Measurements from ENCODE around the gene SNAP25.

SNAP25 gene

DNA sequence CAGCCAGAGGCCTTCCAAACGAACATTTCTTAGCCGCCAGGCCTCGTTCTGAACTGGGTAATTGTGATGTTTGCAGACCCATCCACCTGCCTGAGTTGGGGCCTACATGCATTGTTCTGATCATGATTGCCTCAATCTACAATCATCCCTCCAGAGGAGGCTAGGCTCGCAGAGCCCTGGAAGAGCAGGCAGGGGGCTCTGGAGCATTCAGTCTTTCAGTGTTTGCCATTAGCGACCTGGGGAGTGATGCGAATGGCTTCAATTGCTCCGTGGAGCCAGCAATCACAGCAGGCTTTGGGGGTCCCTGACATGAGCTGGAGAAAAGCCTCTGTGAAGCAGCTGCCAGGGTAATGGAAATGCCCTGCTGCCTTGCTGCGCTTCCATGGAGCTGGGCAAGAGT lies 22.0 kb downstream of the SNAP25 start:
- Histone ChIP-seq H3K4me1 (ENCODE audit: control insufficient read depth, insufficient read depth, low read length) (peaks cover 7% of the 10 kb centered on the region; the same call in 1 of the 2 replicates), H3K27ac (ENCODE audit: low read depth, low read length) (no peak overlapping the region), H3K27me3 (ENCODE audit: control insufficient read depth, insufficient read depth, low read length) (no peaks in the 10 kb centered on the region), H3K36me3 (ENCODE audit: control insufficient read depth, insufficient read depth, low read length) (no peaks in the 10 kb centered on the region), H3K9ac (ENCODE audit: low read depth, low read length) (no peak overlapping the region), H3K4me3 (ENCODE audit: low read depth, low read length) (no peak overlapping the region), H3K9me3 (ENCODE audit: control insufficient read depth, insufficient read depth, low read length) (no peaks in the 10 kb centered on the region)

DNA sequence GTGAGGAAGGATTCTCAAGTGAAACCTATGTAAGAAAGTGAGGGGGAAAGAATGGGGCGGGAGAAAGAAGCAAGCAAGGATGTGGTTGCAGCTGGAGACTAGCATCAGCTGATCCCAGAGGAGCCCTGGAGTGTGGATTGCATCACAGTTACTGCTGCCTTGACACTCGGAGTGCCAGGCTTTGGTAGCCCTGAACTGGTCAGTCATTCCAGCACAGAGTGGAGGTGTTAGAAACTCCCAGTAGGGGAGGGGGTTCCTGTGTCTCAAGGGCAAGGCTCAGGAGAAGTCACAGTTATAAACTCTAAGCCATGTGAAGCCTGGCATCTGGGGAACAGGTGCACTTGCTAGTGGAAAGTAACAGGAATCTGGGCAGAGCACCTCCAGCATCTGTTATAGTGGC lies 23.5 kb downstream of the SNAP25 start:
- Histone ChIP-seq H3K9ac (ENCODE audit: low read depth, low read length) (no peak overlapping the region), H3K4me1 (ENCODE audit: control insufficient read depth, insufficient read depth, low read length) (peaks cover 7% of the 10 kb centered on the region; the same call in 1 of the 2 replicates), H3K9me3 (ENCODE audit: control insufficient read depth, insufficient read depth, low read length) (no peaks in the 10 kb centered on the region), H3K27ac (ENCODE audit: low read depth, low read length) (no peak overlapping the region), H3K4me3 (ENCODE audit: low read depth, low read length) (no peak overlapping the region), H3K27me3 (ENCODE audit: control insufficient read depth, insufficient read depth, low read length) (no peaks in the 10 kb centered on the region), H3K36me3 (ENCODE audit: control insufficient read depth, insufficient read depth, low read length) (no peaks in the 10 kb centered on the region)

DNA sequence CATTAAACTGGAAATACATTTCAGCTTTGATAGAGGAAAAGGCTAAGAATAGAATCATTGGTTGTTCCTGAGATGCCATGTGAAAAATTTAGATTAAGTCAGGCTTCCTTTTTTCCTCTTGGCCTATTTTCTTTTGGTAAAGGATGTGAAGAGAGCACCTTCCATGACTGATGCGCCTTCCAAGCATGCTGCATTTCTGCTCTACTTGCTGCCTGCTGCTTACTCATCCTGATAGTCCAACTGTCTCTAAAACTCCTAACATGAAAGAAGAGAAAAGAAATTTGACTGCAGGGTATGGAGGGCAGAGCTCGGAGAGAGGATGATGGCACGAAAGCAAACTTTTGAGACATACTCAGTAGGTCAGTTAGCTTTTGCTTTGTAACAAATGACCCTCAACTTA lies 28.8 kb downstream of the SNAP25 start:
- no peaks in the 10 kb centered on the region for H3K27me3 ChIP-seq (ENCODE audit: control insufficient read depth, insufficient read depth, low read length)
- H3K36me3 ChIP-seq (ENCODE audit: control insufficient read depth, insufficient read depth, low read length): no peaks in the 10 kb centered on the region
- H3K27ac ChIP-seq (ENCODE audit: low read depth, low read length): no peak overlapping the region
- H3K4me1 ChIP-seq (ENCODE audit: control insufficient read depth, insufficient read depth, low read length): peaks cover 29% of the 10 kb centered on the region
- no peaks in the 10 kb centered on the region for H3K9me3 ChIP-seq (ENCODE audit: control insufficient read depth, insufficient read depth, low read length)
- no peak overlapping the region for H3K9ac ChIP-seq (ENCODE audit: low read depth, low read length)
- H3K4me3 ChIP-seq (ENCODE audit: low read depth, low read length): no peak overlapping the region

DNA sequence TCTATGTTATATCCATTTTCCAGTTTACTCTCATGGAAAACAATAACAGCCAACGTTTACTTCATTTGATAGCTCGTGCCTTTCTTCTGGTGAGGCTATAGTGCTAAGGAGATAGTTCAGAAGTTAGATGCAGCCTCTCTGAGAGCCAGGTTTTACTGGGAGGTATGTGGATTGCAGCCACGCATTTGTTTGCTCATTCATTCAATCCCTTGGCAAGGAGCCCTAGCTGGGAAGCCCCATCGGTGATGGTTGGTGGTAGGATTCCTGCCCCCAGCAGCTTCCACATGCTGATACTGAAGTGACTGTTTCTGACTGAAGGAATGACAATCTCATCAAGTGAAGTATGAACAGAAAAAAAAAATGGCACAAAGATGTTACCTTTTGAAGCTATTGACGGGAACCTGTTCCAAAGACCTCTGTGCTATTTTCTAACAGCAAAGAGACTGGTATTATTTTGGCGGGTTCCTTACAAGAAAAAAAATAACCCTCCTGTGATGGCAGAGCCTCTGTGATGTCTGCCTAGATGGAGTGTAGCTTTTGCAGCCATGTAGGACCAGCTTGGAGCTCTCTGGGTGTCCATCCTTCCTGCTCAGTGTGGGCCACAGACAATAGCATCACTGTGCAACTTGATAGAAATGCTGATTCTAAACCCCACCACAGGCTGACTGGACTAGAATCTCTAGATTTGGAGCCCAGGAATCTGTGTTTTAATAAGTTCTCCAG lies 30.6 kb downstream of the SNAP25 start:
- Histone ChIP-seq H3K27ac (ENCODE audit: low read depth, low read length) (no peak overlapping the region), H3K27me3 (ENCODE audit: control insufficient read depth, insufficient read depth, low read length) (no peaks in the 10 kb centered on the region), H3K4me3 (ENCODE audit: low read depth, low read length) (no peak overlapping the region), H3K9me3 (ENCODE audit: control insufficient read depth, insufficient read depth, low read length) (no peaks in the 10 kb centered on the region), H3K4me1 (ENCODE audit: control insufficient read depth, insufficient read depth, low read length) (peaks cover 29% of the 10 kb centered on the region), H3K36me3 (ENCODE audit: control insufficient read depth, insufficient read depth, low read length) (no peaks in the 10 kb centered on the region), H3K9ac (ENCODE audit: low read depth, low read length) (no peak overlapping the region)

DNA sequence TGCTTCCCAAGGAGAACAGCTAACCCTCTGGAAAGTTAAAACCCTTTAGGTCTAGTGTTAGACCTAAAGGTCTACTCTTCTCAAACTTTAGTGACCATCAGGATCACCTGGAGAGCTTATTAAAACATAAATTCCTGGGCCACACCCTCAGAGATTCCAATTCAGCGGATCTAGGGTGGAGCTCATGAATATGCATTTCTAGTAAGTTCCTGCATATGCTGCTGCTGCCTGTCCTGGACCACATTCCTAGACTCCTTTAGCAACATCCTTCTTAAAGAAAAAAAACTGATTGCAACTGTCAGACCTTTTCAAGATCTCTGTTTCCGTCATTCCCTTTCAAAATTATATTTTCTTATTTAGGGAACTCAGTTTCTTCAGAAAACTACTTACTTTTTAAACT lies 31.2 kb downstream of the SNAP25 start:
- peaks cover 29% of the 10 kb centered on the region for H3K4me1 ChIP-seq (ENCODE audit: control insufficient read depth, insufficient read depth, low read length)
- H3K27ac ChIP-seq (ENCODE audit: low read depth, low read length): no peak overlapping the region
- no peak overlapping the region for H3K9ac ChIP-seq (ENCODE audit: low read depth, low read length)
- no peaks in the 10 kb centered on the region for H3K36me3 ChIP-seq (ENCODE audit: control insufficient read depth, insufficient read depth, low read length)
- H3K27me3 ChIP-seq (ENCODE audit: control insufficient read depth, insufficient read depth, low read length): no peaks in the 10 kb centered on the region
- H3K9me3 ChIP-seq (ENCODE audit: control insufficient read depth, insufficient read depth, low read length): no peaks in the 10 kb centered on the region
- no peak overlapping the region for H3K4me3 ChIP-seq (ENCODE audit: low read depth, low read length)

DNA sequence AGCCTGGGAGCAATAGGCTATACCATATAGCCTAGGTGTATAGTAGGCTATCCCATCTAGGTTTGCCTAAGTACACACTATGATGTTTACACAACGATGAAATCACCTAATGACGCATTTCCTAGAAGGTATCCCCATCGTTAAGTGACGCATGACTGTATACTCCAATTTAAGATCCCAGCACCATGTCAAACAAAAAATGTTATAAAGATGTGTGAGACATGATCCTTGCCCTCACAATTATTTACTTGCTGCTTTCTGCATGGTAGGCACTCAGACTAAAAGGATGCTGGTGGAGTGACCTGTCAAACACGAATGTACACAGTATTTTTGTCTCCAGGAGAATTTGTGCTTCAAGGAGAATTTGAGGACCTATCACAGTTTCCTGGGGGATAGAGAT lies 32.3 kb downstream of the SNAP25 start:
- Histone ChIP-seq H3K4me1 (ENCODE audit: control insufficient read depth, insufficient read depth, low read length) (peaks cover 29% of the 10 kb centered on the region), H3K27ac (ENCODE audit: low read depth, low read length) (no peak overlapping the region)

DNA sequence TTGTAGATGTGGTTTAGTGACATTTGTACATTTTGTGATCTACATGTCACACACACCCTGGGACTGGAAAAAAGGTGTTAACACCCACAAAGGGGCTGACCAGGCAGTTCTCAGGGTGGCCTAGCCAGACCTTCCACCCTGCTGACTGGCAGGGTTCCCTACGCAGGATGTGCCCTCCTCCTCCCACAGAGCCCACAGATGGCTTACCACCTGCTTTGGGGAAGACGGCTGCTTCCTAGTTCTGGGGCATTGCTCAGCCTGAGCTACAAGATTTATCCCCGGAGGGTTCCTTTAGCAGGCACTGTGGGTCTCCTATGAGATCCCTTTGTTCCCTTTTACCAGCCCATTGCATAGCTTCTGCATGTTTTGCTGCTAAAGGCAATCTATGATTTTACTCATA lies 35.1 kb downstream of the SNAP25 start:
- H3K27me3 ChIP-seq (ENCODE audit: control insufficient read depth, insufficient read depth, low read length): no peaks in the 10 kb centered on the region

More for the DNA sequence above, 32.3 kb downstream of the SNAP25 start:
- no peak overlapping the region for H3K4me3 ChIP-seq (ENCODE audit: low read depth, low read length)
- H3K27me3 ChIP-seq (ENCODE audit: control insufficient read depth, insufficient read depth, low read length): no peaks in the 10 kb centered on the region
- H3K9me3 ChIP-seq (ENCODE audit: control insufficient read depth, insufficient read depth, low read length): no peaks in the 10 kb centered on the region
- no peak overlapping the region for H3K9ac ChIP-seq (ENCODE audit: low read depth, low read length)
- H3K36me3 ChIP-seq (ENCODE audit: control insufficient read depth, insufficient read depth, low read length): no peaks in the 10 kb centered on the region

DNA sequence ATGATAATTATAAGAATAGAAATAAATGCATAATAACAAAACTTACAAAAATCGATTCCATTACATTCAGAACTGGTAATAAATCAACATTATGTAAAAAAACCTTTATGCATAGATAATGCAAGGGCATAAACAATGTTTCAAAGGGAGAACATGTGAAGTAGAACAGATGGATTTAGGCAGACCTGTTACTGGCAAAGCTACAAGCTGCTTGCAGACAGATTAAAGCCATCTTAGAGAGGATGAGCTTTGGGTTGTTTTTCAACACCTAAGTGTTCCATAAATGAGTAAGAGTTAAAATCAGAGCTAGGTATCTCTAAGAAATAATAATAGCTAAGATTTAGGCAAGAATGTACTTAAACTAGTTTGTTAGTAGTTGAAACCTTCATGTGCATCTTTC lies 37.2 kb downstream of the SNAP25 start:
- no peak overlapping the region for H3K27ac ChIP-seq (ENCODE audit: low read depth, low read length)
- H3K9me3 ChIP-seq (ENCODE audit: control insufficient read depth, insufficient read depth, low read length): no peaks in the 10 kb centered on the region
- no peaks in the 10 kb centered on the region for H3K27me3 ChIP-seq (ENCODE audit: control insufficient read depth, insufficient read depth, low read length)
- H3K36me3 ChIP-seq (ENCODE audit: control insufficient read depth, insufficient read depth, low read length): no peaks in the 10 kb centered on the region
- no peak overlapping the region for H3K4me3 ChIP-seq (ENCODE audit: low read depth, low read length)
- H3K9ac ChIP-seq (ENCODE audit: low read depth, low read length): no peak overlapping the region
- peaks cover 15% of the 10 kb centered on the region for H3K4me1 ChIP-seq (ENCODE audit: control insufficient read depth, insufficient read depth, low read length)

More for the DNA sequence above, 35.1 kb downstream of the SNAP25 start:
- no peak overlapping the region for H3K27ac ChIP-seq (ENCODE audit: low read depth, low read length)
- H3K4me3 ChIP-seq (ENCODE audit: low read depth, low read length): no peak overlapping the region
- no peaks in the 10 kb centered on the region for H3K9me3 ChIP-seq (ENCODE audit: control insufficient read depth, insufficient read depth, low read length)
- no peaks in the 10 kb centered on the region for H3K36me3 ChIP-seq (ENCODE audit: control insufficient read depth, insufficient read depth, low read length)
- H3K9ac ChIP-seq (ENCODE audit: low read depth, low read length): no peak overlapping the region
- H3K4me1 ChIP-seq (ENCODE audit: control insufficient read depth, insufficient read depth, low read length): peaks cover 25% of the 10 kb centered on the region

DNA sequence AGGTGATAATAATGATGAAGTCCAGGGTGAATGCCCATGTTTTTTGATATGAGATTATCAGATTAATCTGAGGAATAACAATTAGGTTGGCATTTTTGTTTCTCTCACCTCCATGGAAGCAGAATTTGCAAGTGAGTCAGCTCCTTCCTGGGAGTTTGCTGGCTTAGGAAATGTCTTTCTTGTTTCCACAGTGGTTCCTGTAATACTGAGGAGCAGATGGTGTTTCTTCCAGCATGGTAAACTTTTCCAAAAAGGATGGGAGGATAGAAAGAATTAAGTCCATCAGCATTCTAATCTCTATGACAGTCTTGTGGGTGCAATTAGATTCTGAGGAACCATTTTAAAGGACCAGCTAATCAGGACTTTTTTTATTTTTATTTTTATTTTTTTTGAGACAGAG lies 40.5 kb downstream of the SNAP25 start:
- Histone ChIP-seq H3K27ac (ENCODE audit: low read depth, low read length) (no peak overlapping the region), H3K4me1 (ENCODE audit: control insufficient read depth, insufficient read depth, low read length) (peaks cover 22% of the 10 kb centered on the region), H3K9ac (ENCODE audit: low read depth, low read length) (no peak overlapping the region), H3K4me3 (ENCODE audit: low read depth, low read length) (no peak overlapping the region), H3K36me3 (ENCODE audit: control insufficient read depth, insufficient read depth, low read length) (no peaks in the 10 kb centered on the region), H3K27me3 (ENCODE audit: control insufficient read depth, insufficient read depth, low read length) (no peaks in the 10 kb centered on the region), H3K9me3 (ENCODE audit: control insufficient read depth, insufficient read depth, low read length) (no peaks in the 10 kb centered on the region)

DNA sequence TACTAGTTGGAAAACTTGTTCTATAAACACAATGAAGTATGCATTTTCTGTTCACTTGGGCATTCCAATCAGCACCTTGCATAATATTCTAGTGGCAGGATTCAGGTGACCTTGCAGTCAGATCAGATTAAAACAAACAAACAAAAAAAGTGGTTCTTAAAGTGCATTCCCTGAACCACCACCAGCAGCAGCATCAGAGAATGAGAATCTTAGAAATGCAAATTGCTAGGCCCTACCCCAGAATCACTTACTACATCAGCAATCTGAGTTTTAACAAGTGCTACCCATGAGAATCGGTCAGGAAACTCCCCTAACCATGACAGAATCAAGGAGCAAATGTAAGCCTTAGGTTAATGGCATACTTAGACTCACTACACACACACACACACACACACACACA lies 41.7 kb downstream of the SNAP25 start:
- H3K4me1 ChIP-seq (ENCODE audit: control insufficient read depth, insufficient read depth, low read length): peaks cover 24% of the 10 kb centered on the region
- H3K36me3 ChIP-seq (ENCODE audit: control insufficient read depth, insufficient read depth, low read length): no peaks in the 10 kb centered on the region
- H3K27me3 ChIP-seq (ENCODE audit: control insufficient read depth, insufficient read depth, low read length): no peaks in the 10 kb centered on the region
- no peak overlapping the region for H3K4me3 ChIP-seq (ENCODE audit: low read depth, low read length)
- no peaks in the 10 kb centered on the region for H3K9me3 ChIP-seq (ENCODE audit: control insufficient read depth, insufficient read depth, low read length)
- H3K9ac ChIP-seq (ENCODE audit: low read depth, low read length): no peak overlapping the region
- H3K27ac ChIP-seq (ENCODE audit: low read depth, low read length): no peak overlapping the region

DNA sequence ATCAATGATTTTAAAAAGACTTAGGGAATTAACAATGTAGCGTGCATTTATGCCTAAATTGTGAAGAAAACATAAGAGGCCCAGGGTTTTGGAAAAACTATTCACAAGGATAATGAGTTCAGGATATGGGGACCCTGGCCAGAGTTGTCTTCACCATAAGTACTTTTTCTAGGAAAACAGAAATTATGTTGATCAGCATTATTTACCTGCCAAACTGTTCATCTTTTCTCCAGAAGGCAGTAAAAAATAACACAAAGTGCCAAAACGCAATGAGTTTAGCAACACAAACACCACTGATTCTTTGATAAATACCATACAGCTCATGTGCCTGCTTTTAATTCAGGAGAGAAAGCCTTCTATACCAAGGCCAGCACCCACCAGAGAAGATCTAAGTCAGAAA lies 43.1 kb downstream of the SNAP25 start:
- Histone ChIP-seq H3K36me3 (ENCODE audit: control insufficient read depth, insufficient read depth, low read length) (no peaks in the 10 kb centered on the region), H3K4me3 (ENCODE audit: low read depth, low read length) (no peak overlapping the region), H3K4me1 (ENCODE audit: control insufficient read depth, insufficient read depth, low read length) (peaks cover 33% of the 10 kb centered on the region), H3K27ac (ENCODE audit: low read depth, low read length) (no peak overlapping the region), H3K9me3 (ENCODE audit: control insufficient read depth, insufficient read depth, low read length) (no peaks in the 10 kb centered on the region), H3K9ac (ENCODE audit: low read depth, low read length) (no peak overlapping the region), H3K27me3 (ENCODE audit: control insufficient read depth, insufficient read depth, low read length) (no peaks in the 10 kb centered on the region)
